ENCODE measurements around the gene SEC14L2. TPM values are rescaled to one million over a fixed set of nuclear protein-coding genes. Genes with fewer than 3 reads are reported as not detected.
"Not testable (repeated sequence)": the region's sequence is repeated elsewhere in the genome, so short reads cannot be mapped to it uniquely, and the experiment has no call there.

SEC14L2 gene
- total and polyA plus RNA-seq, 5 donors, result 1.6 to 5.5 (median 3.3) TPM

GRCh38 chr22:30444632-30445437 is 48.0 kb downstream of the SEC14L2 start:
- H3K27me3 ChIP-seq (ENCODE audit: control insufficient read depth, insufficient read depth), result no peaks in the 10 kb centered on the region
- intact Hi-C loops (cut with DNase I), result loop anchor here in 1 of 4 donors (10.0 kb wide), 1 partner anchor 310 kb away; no protein-coding TSS in a partner anchor
- peak in 1 of 2 donors; percentile 69 for ATAC-seq

GRCh38 chr22:30445438-30446145 is 48.8 kb downstream of the SEC14L2 start:
- Histone ChIP-seq H3K9me3 (ENCODE audit: control insufficient read depth, low read length) (no peaks in the 10 kb centered on the region), H3K4me3 (ENCODE audit: low read length) (no peak overlapping the region), H3K27me3 (ENCODE audit: control insufficient read depth, insufficient read depth) (no peaks in the 10 kb centered on the region), H3K27ac (ENCODE audit: low read length) (no peak overlapping the region), H3K4me1 (ENCODE audit: control insufficient read depth, insufficient read depth, low read length) (no peaks in the 10 kb centered on the region)
- WGBS, result 49% methylated on average over 5 of the region's 5 CpGs
- intact Hi-C loops (cut with DNase I), result loop anchor here in 1 of 4 donors (10.0 kb wide), 1 partner anchor 309 kb away; no protein-coding TSS in a partner anchor
- no peak for ATAC-seq
- no peak for DNase-seq

More at GRCh38 chr22:30444632-30445437, 48.0 kb downstream of the SEC14L2 start:
- Histone ChIP-seq H3K9me3 (ENCODE audit: control insufficient read depth, low read length) (no peaks in the 10 kb centered on the region), H3K4me1 (ENCODE audit: control insufficient read depth, insufficient read depth, low read length) (no peaks in the 10 kb centered on the region), H3K4me3 (ENCODE audit: low read length) (no peak overlapping the region), H3K27ac (ENCODE audit: low read length) (no peak overlapping the region)
- WGBS, result 21% methylated on average over 11 of the region's 11 CpGs
- no peak for DNase-seq

GRCh38 chr22:30447656-30448055 is 50.8 kb downstream of the SEC14L2 start:
- no peak for DNase-seq
- Histone ChIP-seq H3K27me3 (ENCODE audit: control insufficient read depth, insufficient read depth) (no peaks in the 10 kb centered on the region), H3K4me1 (ENCODE audit: control insufficient read depth, insufficient read depth, low read length) (no peaks in the 10 kb centered on the region), H3K4me3 (ENCODE audit: low read length) (no peak overlapping the region), H3K9me3 (ENCODE audit: control insufficient read depth, low read length) (no peaks in the 10 kb centered on the region), H3K27ac (ENCODE audit: low read length) (no peak overlapping the region)
- intact Hi-C loops (cut with DNase I), result loop anchor here in 1 of 4 donors (10.0 kb wide), 1 partner anchor 307 kb away; no protein-coding TSS in a partner anchor
- 90% methylated on average over 3 of the region's 3 CpGs for whole genome bisulfite sequencing
- ATAC-seq, result no peak

GRCh38 chr22:30451488-30451887 is 54.7 kb downstream of the SEC14L2 start:
- ATAC-seq; intact Hi-C loops (cut with DNase I); DNase-seq: not testable (repeated sequence)

GRCh38 chr22:30452861-30453260 is 56.0 kb downstream of the SEC14L2 start:
- Histone ChIP-seq H3K27me3 (ENCODE audit: control insufficient read depth, insufficient read depth) (no peaks in the 10 kb centered on the region), H3K4me1 (ENCODE audit: control insufficient read depth, insufficient read depth, low read length) (no peaks in the 10 kb centered on the region)
- WGBS, result 83% methylated on average over 6 of the region's 6 CpGs

More at GRCh38 chr22:30451488-30451887, 54.7 kb downstream of the SEC14L2 start:
- H3K4me3 ChIP-seq (ENCODE audit: low read length); H3K9me3 ChIP-seq (ENCODE audit: control insufficient read depth, low read length); H3K27me3 ChIP-seq (ENCODE audit: control insufficient read depth, insufficient read depth); H3K27ac ChIP-seq (ENCODE audit: low read length); H3K4me1 ChIP-seq (ENCODE audit: control insufficient read depth, insufficient read depth, low read length): not testable (repeated sequence)
- WGBS, result 31% methylated on average over 9 of the region's 9 CpGs

GRCh38 chr22:30453731-30454510 is 57.1 kb downstream of the SEC14L2 start:
- H3K27ac ChIP-seq (ENCODE audit: low read length), result no peak overlapping the region
- DNase-seq (no peak), ATAC-seq (no peak)
- no peaks in the 10 kb centered on the region for H3K9me3 ChIP-seq (ENCODE audit: control insufficient read depth, low read length)
- intact Hi-C loops (cut with DNase I), result no loop called here
- H3K4me1 ChIP-seq (ENCODE audit: control insufficient read depth, insufficient read depth, low read length), result no peaks in the 10 kb centered on the region
- H3K27me3 ChIP-seq (ENCODE audit: control insufficient read depth, insufficient read depth), result no peaks in the 10 kb centered on the region
- 51% methylated on average over 6 of the region's 6 CpGs for WGBS
- H3K4me3 ChIP-seq (ENCODE audit: low read length), result no peak overlapping the region

More at GRCh38 chr22:30452861-30453260, 56.0 kb downstream of the SEC14L2 start:
- H3K4me3 ChIP-seq (ENCODE audit: low read length), result no peak overlapping the region
- no peaks in the 10 kb centered on the region for H3K9me3 ChIP-seq (ENCODE audit: control insufficient read depth, low read length)
- H3K27ac ChIP-seq (ENCODE audit: low read length), result no peak overlapping the region
- intact Hi-C loops (cut with DNase I), result no loop called here
- ATAC-seq (no peak), DNase-seq (no peak)

GRCh38 chr22:30455075-30455840 is 58.4 kb downstream of the SEC14L2 start:
- intact Hi-C loops (cut with DNase I), result no loop called here
- Histone ChIP-seq H3K27me3 (ENCODE audit: control insufficient read depth, insufficient read depth) (no peaks in the 10 kb centered on the region), H3K9me3 (ENCODE audit: control insufficient read depth, low read length) (no peaks in the 10 kb centered on the region), H3K27ac (ENCODE audit: low read length) (no peak overlapping the region), H3K4me1 (ENCODE audit: control insufficient read depth, insufficient read depth, low read length) (no peaks in the 10 kb centered on the region), H3K4me3 (ENCODE audit: low read length) (no peak overlapping the region)
- 87% methylated on average over 8 of the region's 8 CpGs for WGBS
- DNase-seq (no peak), ATAC-seq (no peak)

GRCh38 chr22:30457981-30458380 is 61.2 kb downstream of the SEC14L2 start:
- Histone ChIP-seq H3K27me3 (ENCODE audit: control insufficient read depth, insufficient read depth) (no peaks in the 10 kb centered on the region), H3K4me1 (ENCODE audit: control insufficient read depth, insufficient read depth, low read length) (no peaks in the 10 kb centered on the region), H3K27ac (ENCODE audit: low read length) (no peak overlapping the region), H3K9me3 (ENCODE audit: control insufficient read depth, low read length) (no peaks in the 10 kb centered on the region), H3K4me3 (ENCODE audit: low read length) (no peak overlapping the region)
- no peak for ATAC-seq
- intact Hi-C loops (cut with DNase I), result no loop called here
- WGBS, result 56% methylated on average over 8 of the region's 8 CpGs
- DNase-seq, result no peak

- DNase-seq, result no peak
- intact Hi-C loops (cut with DNase I), result no loop called here
- Histone ChIP-seq H3K9me3 (ENCODE audit: control insufficient read depth, low read length) (no peaks in the 10 kb centered on the region), H3K27me3 (ENCODE audit: control insufficient read depth, insufficient read depth) (no peaks in the 10 kb centered on the region), H3K4me1 (ENCODE audit: control insufficient read depth, insufficient read depth, low read length) (no peaks in the 10 kb centered on the region), H3K27ac (ENCODE audit: low read length) (no peak overlapping the region), H3K4me3 (ENCODE audit: low read length) (no peak overlapping the region)
- no peak for ATAC-seq
- 43% methylated on average over 4 of the region's 4 CpGs for WGBS
Measured at GRCh38 chr22:30459181-30460052, 62.6 kb downstream of the SEC14L2 start.
